ENCODE results near the gene WDR45B. TPM values are rescaled to one million over a fixed set of nuclear protein-coding genes. Genes with fewer than 3 reads are reported as not detected.
"Not testable (repeated sequence)": the region's sequence is repeated elsewhere in the genome, so short reads cannot be mapped to it uniquely, and the experiment has no call there.

Gene WDR45B
- total RNA-seq, 1 experiment from 2014 or later, result 109 TPM

DNA sequence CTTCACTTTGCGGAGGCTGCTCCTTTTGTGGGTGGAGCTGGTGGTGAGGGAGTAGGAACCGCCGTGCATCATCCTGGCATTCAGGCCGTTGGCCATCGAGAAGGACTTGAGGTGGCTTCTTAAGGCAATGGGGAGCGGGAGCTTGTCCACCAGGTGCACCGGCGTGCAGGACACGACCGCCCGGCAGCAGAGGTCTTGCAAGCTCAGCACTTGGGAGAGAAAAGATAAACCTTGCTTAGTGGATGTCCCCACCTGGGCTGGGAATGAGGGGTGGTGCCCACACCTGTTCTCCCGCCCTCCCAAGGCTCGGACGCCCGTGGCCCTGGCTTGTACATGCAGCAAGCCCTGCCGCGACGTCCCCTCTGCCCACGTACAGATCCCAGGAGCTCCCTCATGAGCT, 9.7 kb upstream of the WDR45B start:
- DNase-seq (ENCODE audit: low read depth), result no peak

DNA sequence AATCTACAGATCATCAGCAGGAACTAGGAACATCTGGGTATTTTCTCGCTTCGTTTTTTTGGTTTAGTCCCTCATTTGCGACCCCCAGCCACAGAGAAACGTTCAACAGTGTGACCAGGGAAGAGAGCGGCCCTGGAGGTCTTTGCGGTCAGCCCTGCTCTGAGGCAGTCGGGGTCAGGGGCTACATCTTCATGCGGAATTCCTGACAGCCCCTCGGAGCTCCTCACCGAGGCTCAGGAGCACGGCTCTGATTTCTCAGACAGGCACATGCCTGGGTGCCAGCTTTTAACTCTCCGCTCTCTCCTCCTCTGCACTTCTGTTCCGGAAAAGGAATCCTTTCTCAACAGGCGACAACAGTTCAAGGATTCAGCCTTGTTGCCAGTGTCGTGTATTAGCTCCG, 8.0 kb upstream of the WDR45B start:
- no peak for DNase-seq (ENCODE audit: low read depth)

DNA sequence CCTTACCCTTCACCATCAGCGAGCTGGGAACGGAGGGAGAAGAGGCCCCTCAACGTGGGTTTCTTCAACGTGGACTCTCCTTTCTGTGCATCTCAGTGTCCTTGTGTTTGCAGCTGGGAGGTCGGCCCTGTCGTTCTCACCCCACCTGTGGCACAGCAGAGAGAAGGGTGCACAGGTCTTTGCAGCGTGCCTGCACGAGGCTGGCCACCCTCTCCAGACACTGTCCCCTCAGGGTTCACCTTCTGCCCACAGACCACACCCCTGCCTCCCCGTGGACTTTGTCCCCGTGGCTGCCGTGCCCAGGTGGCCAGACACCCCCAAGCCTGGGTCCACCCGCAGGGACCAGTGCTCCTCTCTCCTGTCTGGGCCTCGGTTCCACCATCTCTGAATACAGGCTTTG, 7.3 kb upstream of the WDR45B start:
- DNase-seq (ENCODE audit: low read depth), result no peak

DNA sequence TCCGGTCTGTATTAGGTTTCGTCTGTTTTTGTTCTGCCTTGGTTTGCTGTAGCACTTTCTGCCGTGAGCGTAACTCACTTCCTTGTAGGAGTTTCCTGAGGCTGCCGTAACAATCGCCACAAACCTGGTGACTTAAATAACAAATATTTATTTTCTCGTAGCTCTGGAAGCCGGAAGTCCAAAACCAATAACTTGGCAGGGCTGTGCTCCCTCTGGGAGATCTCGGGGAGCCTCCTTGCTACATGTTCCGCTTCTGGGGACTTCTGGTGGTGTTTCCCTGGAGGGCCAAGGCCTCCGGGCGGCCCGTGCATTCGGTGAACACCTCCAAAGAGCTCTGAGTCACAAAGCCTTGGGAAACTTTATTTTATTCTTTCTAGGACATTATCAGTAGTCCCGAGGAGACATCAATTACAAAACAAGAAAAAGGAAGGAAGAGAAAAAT, 6.8 kb upstream of the WDR45B start:
- no peak for DNase-seq (ENCODE audit: low read depth)

DNA sequence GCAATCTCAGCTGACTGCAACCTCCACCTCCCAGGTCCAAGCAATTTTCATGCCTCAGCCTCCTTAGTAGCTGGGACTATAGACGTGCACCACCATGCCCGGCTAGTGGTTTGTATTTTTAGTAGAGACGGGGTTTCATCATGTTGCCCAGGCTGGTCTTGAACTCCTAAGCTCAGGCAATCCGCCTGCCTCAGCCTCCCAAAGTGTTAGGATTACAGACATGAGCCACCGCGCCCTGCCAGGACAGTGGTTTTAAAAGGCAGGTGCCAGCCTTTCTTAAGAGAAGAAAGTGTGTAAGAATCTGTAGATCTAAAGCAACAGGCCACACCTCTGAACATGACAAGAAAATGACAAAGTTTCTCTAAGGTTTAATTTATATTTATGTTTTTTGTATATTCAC, 6.4 kb upstream of the WDR45B start:
- not testable (repeated sequence) for DNase-seq (ENCODE audit: low read depth)

DNA sequence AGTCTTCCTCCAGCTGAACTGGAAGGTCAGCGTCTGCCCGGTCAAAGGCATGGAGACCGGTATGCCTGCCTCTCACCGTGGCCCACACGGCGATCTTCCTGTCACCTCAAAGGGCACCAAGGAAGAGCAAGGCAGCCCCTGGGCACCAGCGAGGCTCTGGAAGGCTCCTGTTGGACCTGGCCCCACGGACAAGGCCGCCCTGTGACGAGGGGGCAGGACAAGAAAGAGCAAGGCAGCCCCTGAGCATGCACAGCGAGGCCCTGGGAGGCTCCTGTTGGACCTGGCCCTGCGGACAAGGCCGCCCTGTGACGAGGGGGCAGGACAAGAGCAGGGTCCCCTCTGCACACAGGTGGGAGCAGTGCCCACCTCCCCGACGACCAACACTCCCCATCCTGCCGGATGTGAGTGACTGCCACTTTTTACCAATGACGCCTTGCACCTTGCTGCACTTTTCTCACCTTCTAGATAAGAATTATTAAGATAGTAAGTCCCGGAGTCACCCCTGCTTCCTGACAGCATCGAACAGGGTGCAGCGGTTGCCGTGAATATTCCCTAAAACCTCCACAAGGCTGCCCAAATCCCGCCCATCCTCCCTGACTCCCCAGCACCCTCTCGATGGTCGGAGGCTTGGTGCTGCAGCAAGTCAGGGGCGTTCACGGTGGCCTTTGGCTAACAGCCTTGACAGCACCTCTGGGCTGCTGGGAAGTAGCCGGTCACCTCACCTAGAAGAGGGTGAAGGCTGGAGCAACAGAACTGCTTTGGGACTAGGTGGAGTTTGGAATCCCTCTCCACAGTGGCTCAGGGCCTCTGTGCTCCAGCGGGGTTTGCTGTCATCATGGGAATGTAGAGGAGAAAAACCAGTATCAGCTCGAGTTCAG, 5.6 kb upstream of the WDR45B start:
- DNase-seq (ENCODE audit: low read depth), result no peak

DNA sequence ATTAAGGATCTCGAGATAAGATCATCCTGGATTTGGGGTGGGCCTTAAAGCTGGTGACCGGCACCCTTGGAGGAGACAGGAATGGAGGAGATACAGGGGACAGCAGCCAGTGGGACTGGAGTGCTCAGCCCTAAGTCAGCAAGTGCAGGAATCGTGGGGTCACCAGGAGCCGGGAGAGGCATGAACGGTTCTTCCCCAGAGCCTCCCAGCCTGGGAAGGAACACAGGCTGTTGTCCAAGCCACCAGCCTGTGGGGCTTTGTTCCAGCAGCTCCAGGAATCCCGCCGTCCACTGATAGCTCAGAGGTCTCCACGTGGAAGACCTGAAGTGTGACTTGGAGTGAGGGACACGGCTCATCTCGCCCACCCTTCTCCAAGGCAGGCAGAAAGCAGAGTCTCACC, 2.5 kb upstream of the WDR45B start:
- no peak for DNase-seq (ENCODE audit: low read depth)

DNA sequence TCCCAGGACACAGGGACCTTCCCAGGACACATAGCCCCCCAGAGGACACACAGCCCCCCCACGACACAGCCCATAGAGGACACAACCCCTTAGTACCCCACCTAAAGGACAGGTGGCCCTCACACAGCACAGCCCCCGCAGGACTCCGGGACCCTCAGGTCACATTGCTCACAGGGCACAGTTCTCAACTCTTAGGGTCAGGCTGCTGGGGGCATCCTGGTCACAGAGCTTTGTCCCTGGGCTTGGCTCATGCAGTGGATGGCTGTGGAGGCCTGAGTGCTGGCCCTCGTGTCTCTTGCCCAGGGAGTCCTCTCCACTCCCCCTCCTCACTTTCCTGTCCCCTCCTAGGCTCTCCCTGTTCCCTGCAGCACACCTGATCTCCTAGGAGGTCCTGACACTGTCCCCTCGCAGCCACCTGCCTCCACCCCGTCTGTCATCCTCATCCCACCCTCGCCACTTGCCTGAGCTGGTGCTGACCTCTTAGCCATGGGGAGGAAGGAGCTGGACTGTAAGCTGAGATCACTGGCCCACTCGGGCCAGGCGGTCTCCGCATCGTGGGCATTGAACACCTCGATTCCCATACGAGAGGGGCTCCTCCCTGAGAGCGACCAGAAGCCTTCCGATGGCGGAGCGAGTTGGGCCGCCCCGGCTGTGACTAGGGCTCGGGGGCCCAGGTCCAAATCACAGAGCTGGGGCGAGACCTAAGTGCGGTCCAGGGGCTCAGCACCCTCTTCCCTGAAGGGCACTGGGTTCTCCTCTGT, 1.4 kb upstream of the WDR45B start:
- DNase-seq (ENCODE audit: low read depth), result no peak

DNA sequence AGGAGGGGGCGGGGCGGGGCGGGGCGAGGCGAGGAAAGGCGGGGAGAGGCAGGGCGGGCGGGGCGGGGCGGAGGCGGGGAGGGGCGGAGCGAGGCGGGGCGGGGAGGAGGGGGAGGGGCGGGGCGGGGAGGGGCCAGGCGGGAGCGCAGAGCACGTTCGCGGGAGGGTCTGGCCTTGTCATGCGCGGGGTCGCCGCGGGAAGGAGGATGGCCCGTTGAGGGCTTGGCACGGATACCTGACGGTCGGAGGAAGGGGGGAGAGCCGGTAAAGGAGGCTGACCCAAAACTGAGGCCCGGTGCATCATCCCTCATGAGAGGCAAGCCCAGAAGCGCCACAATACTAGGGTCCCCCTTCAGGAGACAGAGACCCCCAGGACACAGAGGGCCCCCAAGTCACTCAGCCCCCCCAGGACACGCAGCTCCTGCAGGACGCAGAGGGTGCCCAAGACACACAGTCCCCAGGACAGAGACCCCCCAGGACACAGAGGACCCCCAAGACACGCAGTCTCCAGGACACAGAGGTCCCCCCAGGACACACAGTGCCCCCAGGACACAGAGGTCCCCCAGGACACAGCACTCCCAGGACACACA, 593 bp upstream of the WDR45B start:
- DNase-seq (ENCODE audit: low read depth), result peak; percentile 30

DNA sequence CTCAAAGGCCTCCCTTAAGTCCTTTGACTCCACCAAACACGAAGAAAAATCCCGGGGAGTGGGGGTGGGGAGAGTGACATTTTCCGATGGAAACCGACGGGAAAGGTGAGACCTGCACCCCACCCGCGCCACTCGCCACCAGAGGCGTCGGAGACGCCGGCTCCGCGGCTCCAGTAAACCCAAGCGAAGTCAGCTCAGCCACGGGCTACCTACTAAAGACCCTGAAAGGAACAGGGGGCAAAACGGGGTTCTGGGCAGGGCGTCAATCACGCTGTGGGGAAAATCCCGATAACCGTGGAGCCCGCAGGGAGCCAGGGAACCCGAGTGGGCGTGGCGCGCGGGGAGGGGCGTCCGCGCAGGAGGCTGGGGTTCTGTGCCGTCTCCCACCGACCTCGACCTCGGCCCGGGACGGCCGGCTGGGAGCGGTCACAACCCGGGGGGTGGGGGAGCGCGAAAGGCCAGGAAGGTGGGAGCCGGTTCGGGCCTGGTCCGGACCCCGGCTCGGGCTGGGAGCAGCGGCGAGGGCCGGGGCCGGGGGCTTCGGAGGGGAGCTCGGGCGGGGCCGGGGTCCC, 565 bp downstream of the WDR45B start:
- peak; percentile 41 for DNase-seq (ENCODE audit: low read depth)

DNA sequence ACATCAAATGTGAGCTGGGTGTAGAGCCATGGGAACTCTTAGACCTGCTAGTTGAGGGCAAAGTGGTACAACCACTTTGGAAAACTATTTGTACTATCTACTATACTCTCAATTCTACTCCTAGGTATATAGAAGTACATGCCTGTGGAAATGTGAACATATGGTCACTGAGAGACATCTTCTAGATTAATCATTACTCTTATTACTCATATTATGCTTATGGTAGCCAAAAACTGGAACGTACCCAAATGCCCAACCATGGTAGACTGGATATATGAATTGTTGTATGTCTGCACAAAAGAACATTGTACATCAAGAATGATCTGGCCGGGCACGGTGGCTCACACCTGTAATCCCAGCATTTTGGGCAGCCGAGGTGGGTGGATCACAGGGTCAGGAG, 2.7 kb downstream of the WDR45B start:
- DNase-seq (ENCODE audit: low read depth), result no peak

DNA sequence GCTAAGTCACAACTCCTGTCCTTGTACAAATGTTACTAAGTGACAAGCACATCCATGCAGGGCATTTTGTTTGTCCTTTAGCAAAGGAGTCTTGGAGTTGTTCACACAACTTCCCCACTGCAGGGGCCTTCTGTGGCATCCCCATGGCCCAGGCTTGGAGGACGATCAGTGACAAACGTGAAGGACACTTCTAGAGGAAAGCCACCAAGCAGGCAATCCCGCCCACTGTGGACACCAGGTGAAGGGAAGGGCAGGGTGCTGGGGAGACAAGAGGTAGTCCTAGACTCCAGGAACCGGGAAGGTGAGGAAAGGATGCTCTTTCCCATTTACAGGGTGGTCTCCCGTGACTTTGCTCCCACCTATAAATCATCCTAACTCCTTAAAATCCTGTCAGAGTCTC, 4.1 kb downstream of the WDR45B start:
- no peak for DNase-seq (ENCODE audit: low read depth)

DNA sequence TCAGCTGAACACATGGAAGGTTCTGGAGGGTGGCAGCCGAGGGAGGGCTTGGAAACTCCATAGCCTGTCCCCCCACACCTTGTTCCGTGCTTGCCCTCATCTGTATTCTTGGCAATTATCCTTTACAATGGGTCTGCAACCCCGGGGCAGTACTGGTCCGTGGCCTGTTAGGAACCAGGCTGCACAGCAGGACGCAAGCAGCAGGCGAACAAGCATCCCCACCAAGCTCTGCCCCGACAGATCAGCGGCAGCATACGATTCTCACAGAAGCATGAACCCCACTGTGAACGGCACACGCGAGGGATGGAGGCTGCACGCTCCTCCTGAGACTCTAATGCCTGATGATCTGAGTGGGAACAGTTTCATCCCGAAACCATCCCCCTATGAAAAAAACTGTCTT, 6.2 kb downstream of the WDR45B start:
- DNase-seq (ENCODE audit: low read depth), result no peak

DNA sequence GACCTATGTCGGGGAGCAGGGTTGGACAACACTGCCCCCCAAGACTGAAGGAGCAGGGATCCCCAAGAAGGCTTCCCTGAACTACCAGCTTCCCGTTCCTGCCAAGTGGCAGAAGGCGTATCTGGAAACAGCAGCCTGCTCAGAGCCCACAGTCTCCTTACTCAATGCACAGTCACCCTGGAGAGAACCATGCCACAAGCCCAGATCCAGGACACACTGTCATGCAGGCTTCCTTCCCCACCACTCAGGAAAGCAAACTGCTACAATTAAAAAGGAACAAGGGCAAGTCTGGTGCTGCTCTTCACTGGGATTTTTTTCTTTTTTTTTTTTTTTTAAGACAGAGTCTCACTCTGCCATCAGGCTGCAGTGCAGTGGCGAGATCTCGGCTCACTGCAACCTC, 8.2 kb downstream of the WDR45B start:
- DNase-seq (ENCODE audit: low read depth), result no peak

DNA sequence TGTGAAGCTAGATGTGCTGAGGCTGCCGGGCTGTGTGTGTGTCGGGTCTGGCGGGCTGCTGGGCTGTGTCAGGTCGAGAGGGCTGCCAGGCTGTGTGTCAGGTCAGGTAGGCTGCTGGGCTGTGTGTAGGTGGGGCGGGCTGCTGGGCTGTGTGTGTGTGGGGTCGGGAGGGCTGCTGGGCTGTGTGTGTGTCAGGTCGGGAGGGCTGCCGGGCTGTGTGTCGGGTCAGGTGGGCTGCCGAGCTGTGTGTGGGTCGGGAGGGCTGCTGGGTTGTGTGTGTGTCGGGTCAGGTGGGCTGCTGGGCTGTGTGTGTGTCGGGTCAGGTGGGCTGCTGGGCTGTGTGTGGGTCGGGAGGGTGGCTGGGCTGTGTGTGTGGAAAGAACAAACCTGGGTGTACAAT, 8.6 kb downstream of the WDR45B start:
- DNase-seq (ENCODE audit: low read depth), result no peak

DNA sequence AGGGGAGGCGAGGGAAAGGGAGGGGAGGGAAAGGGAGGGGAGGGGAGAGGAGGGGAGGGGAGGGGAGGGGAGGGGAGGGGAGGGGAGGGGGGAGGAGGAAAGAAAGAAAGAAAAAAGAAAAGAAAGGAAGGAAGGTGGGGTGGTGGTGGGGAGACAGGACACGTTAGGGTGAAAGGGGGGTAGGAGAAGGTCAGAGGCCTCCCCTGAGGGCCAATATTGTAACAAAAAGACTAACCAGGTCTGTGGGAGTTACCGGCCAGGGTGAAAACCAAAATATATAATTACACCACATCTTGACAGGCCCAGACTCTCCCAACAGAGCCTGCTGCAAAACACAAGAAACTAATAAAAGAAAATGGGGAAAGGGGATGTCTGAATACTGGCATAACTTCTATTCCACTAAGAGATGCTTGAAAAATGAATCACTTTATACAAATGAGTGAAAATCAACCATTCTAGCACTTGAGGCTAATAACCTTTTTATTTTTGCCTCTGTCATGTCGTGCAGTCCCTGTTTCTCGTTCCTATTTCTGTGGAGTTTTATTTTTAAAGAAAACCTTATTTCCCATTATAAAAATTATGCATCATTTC, 10.0 kb downstream of the WDR45B start:
- DNase-seq (ENCODE audit: low read depth), result no peak

DNA sequence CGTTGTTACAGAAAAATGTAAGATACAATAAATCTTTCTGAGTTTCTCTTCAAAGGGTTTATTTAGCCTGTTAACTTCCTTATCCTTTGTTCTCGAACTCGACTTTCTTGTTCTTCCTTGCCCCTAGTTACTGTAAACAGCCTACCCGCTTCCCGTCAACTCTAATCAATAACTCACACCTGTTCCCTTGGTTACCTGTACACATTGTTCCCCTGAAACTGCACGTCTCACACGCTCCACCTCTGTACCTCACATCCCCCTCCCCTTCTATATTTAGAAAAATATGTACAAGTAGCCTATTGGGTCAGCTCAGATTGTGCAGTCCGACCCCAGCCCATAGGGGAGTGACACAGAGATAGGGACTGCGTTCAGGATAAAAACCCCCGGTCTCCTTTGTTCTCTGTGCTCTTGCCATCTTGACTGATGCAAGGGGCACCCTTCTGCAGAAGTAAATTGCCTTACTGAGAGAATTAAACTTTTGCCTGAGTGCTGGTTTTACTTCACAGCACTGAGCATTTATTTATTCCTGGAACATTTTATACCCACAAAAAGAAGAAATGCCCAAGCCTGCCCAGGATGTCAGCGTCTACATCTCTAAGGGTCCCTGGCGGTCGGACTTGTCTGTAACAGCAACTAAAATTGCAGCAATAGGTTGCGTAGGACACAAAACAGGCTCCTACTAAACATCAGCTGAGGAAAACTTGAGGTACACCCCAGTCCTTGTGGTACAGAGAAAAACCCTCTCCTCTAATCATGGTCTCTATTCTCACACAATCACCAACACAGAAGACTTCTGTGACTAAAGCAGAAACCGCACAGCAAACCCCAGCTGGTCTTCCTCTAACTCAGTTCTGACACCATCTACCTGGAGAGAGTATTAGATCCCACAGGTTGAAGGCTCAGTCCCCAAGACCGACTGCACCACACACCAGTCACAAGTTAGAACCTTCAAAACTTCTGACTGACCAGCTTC, 11.3 kb downstream of the WDR45B start:
- no peak for DNase-seq (ENCODE audit: low read depth)

DNA sequence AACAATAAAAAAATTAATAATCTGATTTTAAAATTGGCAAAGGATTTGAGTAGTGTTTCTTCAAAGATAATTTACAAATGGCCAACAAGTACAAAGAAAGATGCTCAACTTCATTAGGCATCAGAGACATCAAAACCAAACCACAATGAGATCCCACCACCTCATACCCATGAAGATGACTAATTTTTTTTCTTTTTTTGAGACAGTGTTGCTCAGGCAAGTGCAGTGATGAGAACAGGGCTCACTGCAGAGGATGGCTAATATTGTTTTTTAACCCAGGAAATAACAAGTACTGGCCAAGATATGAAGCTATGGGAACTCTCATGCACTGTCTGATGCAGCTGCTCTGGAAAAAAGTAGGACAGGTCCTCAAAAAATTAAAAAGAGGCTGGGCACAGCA, 14.9 kb downstream of the WDR45B start:
- no peak for DNase-seq (ENCODE audit: low read depth)

DNA sequence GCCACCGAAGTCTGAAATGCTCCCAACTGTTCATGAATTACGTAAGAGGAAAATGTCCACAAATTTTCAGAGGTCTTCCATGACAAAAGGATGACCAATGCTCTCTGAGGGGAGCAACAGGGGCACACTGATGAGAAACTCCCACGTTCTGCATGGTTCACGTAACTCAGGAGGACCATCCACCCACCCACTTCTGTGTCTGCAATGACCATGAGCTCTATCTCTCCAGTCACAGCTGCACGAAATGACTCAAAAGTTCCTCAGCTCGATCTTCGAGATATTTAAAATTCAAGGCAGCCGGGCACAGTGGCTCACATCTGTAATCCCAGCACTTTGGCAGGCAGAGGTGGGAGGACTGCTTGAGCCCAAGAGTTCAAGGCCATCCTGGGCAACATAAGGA, 15.8 kb downstream of the WDR45B start:
- DNase-seq (ENCODE audit: low read depth), result no peak

DNA sequence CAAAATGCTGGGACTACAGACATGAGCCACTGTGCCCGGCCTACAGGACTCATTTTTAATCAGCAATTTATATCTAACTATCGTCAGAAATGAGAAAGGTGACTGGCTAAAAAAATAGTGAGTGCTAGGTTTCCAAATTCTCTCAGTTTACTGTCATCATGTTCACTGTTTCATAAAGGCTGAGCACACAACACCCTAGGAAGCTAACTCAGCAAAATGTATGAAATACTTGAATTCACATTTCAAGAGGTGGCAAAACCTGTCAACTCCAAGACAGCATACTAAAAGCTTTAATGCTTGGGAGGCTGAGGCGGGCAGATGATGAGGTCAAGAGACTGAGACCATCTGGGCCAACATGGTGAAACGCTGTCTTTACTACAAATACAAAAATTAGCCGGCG, 16.7 kb downstream of the WDR45B start:
- no peak for DNase-seq (ENCODE audit: low read depth)

DNA sequence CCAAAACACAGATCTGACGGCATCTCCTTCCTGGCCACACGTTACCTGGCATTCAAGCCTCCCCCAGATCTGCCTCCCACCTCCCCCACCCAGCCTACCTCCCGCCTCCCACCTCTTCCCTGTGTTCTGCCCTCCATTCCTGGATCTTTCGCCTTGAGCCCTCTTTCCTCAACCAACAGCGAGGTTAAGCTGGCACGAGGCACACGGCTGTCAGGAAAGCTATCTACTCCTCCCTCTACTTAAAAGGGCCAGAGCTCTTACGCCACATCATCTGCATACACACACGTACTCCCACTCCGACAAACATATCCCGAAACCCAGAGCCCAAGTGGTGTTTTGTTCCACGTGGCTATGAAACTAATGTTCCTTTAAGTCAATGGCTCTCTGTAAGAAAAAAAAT, 18.0 kb downstream of the WDR45B start:
- no peak for DNase-seq (ENCODE audit: low read depth)

Data from Daoy (cell line).